Measurements from ENCODE around the gene TMEM45A. TPM values are rescaled to one million over a fixed set of nuclear protein-coding genes. Genes with fewer than 3 reads are reported as not detected.

TMEM45A gene
- total and polyA plus RNA-seq, 2 experiments from 2014 or later, result 87.7 to 133 TPM

GRCh38 chr3:100449214-100449613 lies 43.2 kb upstream of the TMEM45A start:
- TF ChIP-seq EZH2 (IDR thresholded peaks at IDR 0.05; ENCODE audit: insufficient read depth, poor library complexity, severe bottlenecking) (no peak), EZH2phosphoT487 (IDR thresholded peaks at IDR 0.05; ENCODE audit: insufficient read depth, low read depth) (no peak)
- H3K79me2 ChIP-seq (ENCODE audit: insufficient read depth), result no peaks in the 10 kb centered on the region
- H3K4me3 ChIP-seq, result no peak overlapping the region
- H3F3A ChIP-seq (ENCODE audit: insufficient read depth), result no peaks in the 10 kb centered on the region
- no peak overlapping the region for H2AFZ ChIP-seq
- H3K4me2 ChIP-seq (ENCODE audit: unreplicated experiment), result no peak overlapping the region
- WGBS, 2 experiments (ENCODE audit: low coverage in 1 of 2, low lambda C conversion rate in 2 of 2, missing lambda C conversion rate in 2 of 2), result 94 to 98% methylated on average over 2 of the region's 2 CpGs
- no peaks in the 10 kb centered on the region for H3K4me1 ChIP-seq (ENCODE audit: insufficient read depth)
- H3K27me3 ChIP-seq (replicated peaks; ENCODE audit: insufficient read depth), result no peaks in the 10 kb centered on the region
- in situ Hi-C loops (cut with MboI), result no loop called here
- no peaks in the 10 kb centered on the region for H3K9me3 ChIP-seq (ENCODE audit: low read depth)
- no peak overlapping the region for H3K27ac ChIP-seq
- no peaks in the 10 kb centered on the region for H3K36me3 ChIP-seq (ENCODE audit: low read depth)
- no peak for DNase-seq
- no peaks in the 10 kb centered on the region for H4K20me1 ChIP-seq (ENCODE audit: insufficient read depth)
- no peaks in the 10 kb centered on the region for H3K9me2 ChIP-seq (ENCODE audit: insufficient read depth)
- no peak overlapping the region for H3K9ac ChIP-seq

- Histone ChIP-seq H2AFZ (no peak overlapping the region), H3K36me3 (ENCODE audit: low read depth) (no peaks in the 10 kb centered on the region), H3F3A (ENCODE audit: insufficient read depth) (no peaks in the 10 kb centered on the region), H3K4me2 (ENCODE audit: unreplicated experiment) (no peak overlapping the region), H3K27me3 (replicated peaks; ENCODE audit: insufficient read depth) (no peaks in the 10 kb centered on the region), H3K9me2 (ENCODE audit: insufficient read depth) (no peaks in the 10 kb centered on the region), H3K4me1 (ENCODE audit: insufficient read depth) (no peaks in the 10 kb centered on the region), H3K27ac (no peak overlapping the region), H3K4me3 (no peak overlapping the region), H3K79me2 (ENCODE audit: insufficient read depth) (no peaks in the 10 kb centered on the region), H4K20me1 (ENCODE audit: insufficient read depth) (no peaks in the 10 kb centered on the region), H3K9me3 (ENCODE audit: low read depth) (no peaks in the 10 kb centered on the region), H3K9ac (no peak overlapping the region)
- no peak for DNase-seq
- in situ Hi-C loops (cut with MboI), result no loop called here
- WGBS, 2 experiments (ENCODE audit: low coverage in 1 of 2, low lambda C conversion rate in 2 of 2, missing lambda C conversion rate in 2 of 2), result 95 to 96% methylated on average over 4 of the region's 4 CpGs
- TF ChIP-seq EZH2 (IDR thresholded peaks at IDR 0.05; ENCODE audit: insufficient read depth, poor library complexity, severe bottlenecking) (no peak), EZH2phosphoT487 (IDR thresholded peaks at IDR 0.05; ENCODE audit: insufficient read depth, low read depth) (no peak)
These were observed 37.7 kb upstream of the TMEM45A start for GRCh38 chr3:100454677-100455076.

GRCh38 chr3:100455841-100456550 lies 36.4 kb upstream of the TMEM45A start:
- no peaks in the 10 kb centered on the region for H3K27me3 ChIP-seq (replicated peaks; ENCODE audit: insufficient read depth)
- H3K79me2 ChIP-seq (ENCODE audit: insufficient read depth), result no peaks in the 10 kb centered on the region
- no peak overlapping the region for H3K27ac ChIP-seq
- in situ Hi-C loops (cut with MboI), result no loop called here
- H3K9me2 ChIP-seq (ENCODE audit: insufficient read depth), result no peaks in the 10 kb centered on the region
- H3K4me2 ChIP-seq (ENCODE audit: unreplicated experiment), result no peak overlapping the region
- no peaks in the 10 kb centered on the region for H3K9me3 ChIP-seq (ENCODE audit: low read depth)
- H3K36me3 ChIP-seq (ENCODE audit: low read depth), result no peaks in the 10 kb centered on the region
- no peak overlapping the region for H3K9ac ChIP-seq
- H2AFZ ChIP-seq, result no peak overlapping the region
- 82 to 84% methylated on average over 2 of the region's 2 CpGs for WGBS, 2 experiments (ENCODE audit: low coverage in 1 of 2, low lambda C conversion rate in 2 of 2, missing lambda C conversion rate in 2 of 2)
- no peak for DNase-seq
- H4K20me1 ChIP-seq (ENCODE audit: insufficient read depth), result no peaks in the 10 kb centered on the region
- H3K4me3 ChIP-seq, result no peak overlapping the region
- H3K4me1 ChIP-seq (ENCODE audit: insufficient read depth), result no peaks in the 10 kb centered on the region
- no peaks in the 10 kb centered on the region for H3F3A ChIP-seq (ENCODE audit: insufficient read depth)
- TF ChIP-seq EZH2 (IDR thresholded peaks at IDR 0.05; ENCODE audit: insufficient read depth, poor library complexity, severe bottlenecking) (no peak), EZH2phosphoT487 (IDR thresholded peaks at IDR 0.05; ENCODE audit: insufficient read depth, low read depth) (no peak)

- no peak overlapping the region for H3K4me3 ChIP-seq
- no peak overlapping the region for H2AFZ ChIP-seq
- H4K20me1 ChIP-seq (ENCODE audit: insufficient read depth), result no peaks in the 10 kb centered on the region
- no peak overlapping the region for H3K4me2 ChIP-seq (ENCODE audit: unreplicated experiment)
- no peak overlapping the region for H3K27ac ChIP-seq
- in situ Hi-C loops (cut with MboI), result no loop called here
- no peak for TF ChIP-seq EZH2 (IDR thresholded peaks at IDR 0.05; ENCODE audit: insufficient read depth, poor library complexity, severe bottlenecking)
- 80 to 96% methylated on average over 1 of the region's 1 CpG for WGBS, 2 experiments (ENCODE audit: low coverage in 1 of 2, low lambda C conversion rate in 2 of 2, missing lambda C conversion rate in 2 of 2)
- no peak for DNase-seq
- H3K9me2 ChIP-seq (ENCODE audit: insufficient read depth), result no peaks in the 10 kb centered on the region
- no peaks in the 10 kb centered on the region for H3F3A ChIP-seq (ENCODE audit: insufficient read depth)
- no peaks in the 10 kb centered on the region for H3K36me3 ChIP-seq (ENCODE audit: low read depth)
- H3K27me3 ChIP-seq (replicated peaks; ENCODE audit: insufficient read depth), result no peaks in the 10 kb centered on the region
- H3K4me1 ChIP-seq (ENCODE audit: insufficient read depth), result no peaks in the 10 kb centered on the region
- H3K9ac ChIP-seq, result no peak overlapping the region
- no peaks in the 10 kb centered on the region for H3K9me3 ChIP-seq (ENCODE audit: low read depth)
- no peaks in the 10 kb centered on the region for H3K79me2 ChIP-seq (ENCODE audit: insufficient read depth)
These were observed 35.7 kb upstream of the TMEM45A start for GRCh38 chr3:100456745-100457144.
